GM18508 (cell line): ENCODE data around the gene ERC2.

Source experiments
- ATAC-seq: cut with Tn5 transposase; IDR thresholded peaks from one replicate; pipeline ENCODE4 v1.9.1; 2021; ENCODE audit warnings: moderate number of reproducible peaks; ENCODE audit not compliant: insufficient read depth, unreplicated experiment

The ERC2 gene

DNA sequence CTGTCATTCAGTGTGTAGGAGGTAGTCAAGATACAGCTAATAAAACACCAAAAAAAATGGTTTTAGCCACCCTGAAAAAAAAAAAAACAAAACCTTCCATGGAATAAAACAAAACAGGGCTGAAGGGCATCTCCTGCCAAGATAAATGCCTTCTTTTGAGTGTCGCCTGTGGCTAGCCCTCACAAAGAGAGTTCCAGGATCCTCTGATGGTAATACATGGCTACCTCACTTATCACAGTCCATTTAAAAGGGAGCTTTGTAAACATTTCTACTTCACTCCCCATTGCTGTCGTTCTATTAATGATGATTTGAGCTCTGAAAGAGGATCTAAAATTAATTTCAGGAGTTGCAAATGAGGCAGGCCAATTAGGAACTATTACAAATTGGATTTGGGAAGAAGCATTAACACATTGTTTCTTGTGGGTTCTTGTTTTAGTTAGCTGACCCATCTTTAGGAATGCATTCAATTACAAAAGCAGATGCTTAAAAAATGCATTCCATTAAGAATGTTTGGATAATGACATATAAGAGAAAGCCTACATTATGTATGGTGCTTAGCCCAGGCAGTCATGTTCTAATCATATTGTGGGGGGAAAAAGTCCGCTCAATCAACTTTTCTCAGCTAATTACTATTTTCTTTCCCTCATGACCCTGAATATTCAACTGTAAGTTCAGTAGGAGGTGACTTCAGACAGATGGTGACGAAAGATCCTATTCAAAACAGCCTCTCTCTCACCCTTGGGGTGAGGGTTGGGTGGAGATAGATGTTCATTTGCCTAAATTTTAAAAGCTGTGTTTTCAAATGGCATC is 726.0 kb downstream of the ERC2 start:
- no peak for ATAC-seq

DNA sequence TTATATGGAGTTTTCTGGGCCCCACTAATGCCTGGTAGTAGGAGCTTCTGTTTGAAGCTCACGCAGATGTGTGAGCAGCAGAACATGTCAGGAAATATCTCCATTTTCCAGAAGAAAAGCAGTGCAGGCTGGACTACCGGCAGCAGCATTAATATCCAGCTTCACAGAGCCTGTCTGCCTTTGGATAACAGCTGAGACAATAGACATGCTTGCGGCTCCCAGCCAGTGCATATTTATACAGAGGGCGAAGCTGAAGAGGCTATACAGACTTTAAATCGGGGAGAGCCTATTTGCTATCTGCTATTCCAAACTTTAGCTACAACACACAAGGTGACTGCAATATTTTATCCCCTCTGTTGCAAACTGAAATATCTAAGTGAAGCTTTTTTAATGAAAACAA is 731.1 kb downstream of the ERC2 start:
- no peak for ATAC-seq

DNA sequence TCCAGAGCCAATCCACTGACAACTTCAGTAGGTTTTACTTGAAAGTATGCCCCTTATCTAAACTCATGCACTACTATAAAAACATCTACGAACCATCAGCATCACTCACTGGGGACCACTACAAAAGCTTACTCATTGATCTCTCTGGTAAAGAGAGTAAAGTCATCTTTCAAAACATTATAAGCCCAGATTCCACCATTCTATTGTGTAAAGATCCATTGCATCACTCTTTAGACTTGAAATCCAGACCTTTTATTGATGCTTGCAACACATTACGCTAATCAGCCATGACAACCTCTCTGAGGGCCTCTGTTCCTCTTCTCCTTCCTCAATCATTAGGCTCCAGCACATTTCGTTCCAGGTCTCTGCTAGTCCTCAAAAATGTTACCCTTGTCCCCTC is 732.3 kb downstream of the ERC2 start:
- no peak for ATAC-seq

DNA sequence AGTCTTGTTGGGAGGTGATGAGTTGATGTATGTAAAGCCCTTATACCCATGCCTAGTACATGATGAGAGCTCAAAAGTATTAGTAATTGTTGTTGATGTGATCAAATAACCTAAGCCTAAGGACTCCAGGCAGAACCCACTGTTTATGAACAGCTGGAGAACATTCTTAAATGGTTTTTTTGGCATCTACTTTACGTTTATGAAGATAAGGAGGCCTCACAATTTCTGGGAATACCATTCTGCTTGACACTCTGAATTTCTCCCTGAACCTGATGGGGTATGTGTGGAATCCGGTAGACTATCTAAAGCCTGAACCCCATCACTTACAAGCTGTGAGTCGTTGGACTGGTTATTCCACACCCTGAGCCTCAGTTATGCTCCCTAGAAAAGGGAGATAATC is 736.5 kb downstream of the ERC2 start:
- ATAC-seq: no peak

DNA sequence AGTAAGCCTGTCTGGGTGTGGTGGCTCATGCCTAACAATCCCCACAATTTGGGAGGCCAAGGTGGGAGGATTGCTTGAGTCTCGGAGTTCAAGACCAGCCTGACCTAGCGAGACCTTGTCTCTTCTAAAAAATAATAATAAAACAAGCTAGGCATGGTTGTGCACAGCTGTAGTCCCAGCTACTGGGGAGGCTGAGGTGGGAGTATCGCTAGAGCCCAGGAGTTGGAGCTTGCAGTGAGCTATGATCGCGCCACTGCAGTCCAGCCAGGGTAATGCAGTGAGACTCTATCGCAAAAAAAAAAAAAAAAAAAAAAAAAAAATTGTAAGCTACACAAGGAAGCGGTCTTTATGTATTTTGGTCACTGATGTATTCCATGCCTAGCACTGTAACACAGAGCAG is 738.7 kb downstream of the ERC2 start:
- no peak for ATAC-seq

DNA sequence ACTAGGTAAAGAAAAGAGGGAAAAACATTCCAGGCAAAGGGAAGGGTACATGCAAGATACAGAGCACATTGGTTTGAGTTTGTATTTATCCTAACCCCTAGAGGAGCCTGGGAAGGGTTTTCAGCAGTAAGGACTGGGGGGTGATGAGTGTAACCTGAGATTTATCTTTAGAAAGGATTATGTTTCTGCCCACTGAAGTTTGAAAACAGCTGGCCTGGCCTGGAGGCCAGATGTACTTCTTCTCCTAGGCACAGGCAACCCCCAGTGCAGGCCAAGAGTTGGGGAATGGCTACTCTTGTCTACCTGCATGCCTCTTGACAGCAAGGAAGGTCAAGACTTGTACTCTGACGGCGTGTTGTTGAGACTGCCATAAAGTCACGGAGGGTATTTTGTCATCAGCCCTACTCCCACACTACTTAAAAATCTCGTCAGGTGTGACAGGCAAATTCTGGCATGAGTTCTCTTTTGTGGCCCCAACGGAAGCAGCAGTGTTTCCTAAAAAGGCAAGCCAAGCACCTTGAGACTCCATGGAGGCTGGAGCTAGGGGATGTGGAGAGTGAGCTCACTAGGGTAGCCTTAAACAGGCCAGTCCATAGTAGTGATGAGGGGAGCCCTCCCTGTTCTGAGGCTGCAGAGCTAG is 739.7 kb downstream of the ERC2 start:
- no peak for ATAC-seq

DNA sequence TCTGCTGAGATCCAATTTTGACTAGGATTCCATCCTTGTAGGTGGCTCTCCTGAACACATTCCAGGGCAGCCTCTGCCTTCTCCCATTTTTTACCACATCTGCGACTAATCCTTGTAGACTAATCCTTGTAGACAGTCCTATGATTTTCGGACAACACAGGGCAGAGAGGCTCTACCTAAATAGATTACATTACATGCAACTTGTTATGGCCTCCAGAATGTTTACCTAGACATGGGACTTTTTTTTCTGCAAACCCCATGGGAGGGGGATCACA is 741.8 kb downstream of the ERC2 start:
- ATAC-seq: no peak

DNA sequence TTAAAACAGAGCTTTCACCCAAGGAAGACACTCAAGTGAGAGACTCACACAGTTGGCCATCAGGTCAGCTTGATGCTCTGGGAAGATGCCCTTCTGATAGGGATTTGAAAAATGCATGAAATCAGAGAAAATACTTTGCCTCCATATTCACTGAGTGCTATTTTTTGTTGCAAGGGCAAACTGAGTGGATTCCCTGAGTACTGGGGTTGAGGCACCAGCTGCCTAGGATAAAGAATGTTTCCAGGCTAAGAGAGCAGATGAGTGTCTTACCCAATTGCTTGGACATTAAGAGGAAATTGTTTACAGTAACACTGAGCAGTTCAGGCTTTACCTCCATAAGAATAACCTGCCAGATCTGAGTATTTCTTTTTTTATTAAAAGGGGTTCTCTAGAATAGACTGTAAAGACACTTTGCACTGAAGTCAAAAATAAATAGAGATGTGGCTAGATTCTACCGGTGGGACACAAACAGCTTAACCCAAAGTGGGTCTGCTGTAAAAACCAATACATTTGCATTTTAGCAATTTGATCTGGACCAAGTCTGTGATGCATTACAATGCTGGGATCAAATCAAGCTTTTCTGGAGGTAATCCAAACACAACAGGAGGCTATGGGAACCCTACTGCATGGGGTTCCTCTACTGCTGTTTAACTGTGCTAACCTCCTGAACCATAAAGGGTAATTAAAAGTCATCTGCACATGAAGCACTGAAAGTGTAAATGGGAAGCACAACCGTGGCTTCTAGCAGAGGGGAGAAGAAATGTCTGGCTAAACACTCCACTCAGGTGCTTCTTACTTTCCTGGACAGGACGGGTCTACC is 742.4 kb downstream of the ERC2 start:
- ATAC-seq: no peak

DNA sequence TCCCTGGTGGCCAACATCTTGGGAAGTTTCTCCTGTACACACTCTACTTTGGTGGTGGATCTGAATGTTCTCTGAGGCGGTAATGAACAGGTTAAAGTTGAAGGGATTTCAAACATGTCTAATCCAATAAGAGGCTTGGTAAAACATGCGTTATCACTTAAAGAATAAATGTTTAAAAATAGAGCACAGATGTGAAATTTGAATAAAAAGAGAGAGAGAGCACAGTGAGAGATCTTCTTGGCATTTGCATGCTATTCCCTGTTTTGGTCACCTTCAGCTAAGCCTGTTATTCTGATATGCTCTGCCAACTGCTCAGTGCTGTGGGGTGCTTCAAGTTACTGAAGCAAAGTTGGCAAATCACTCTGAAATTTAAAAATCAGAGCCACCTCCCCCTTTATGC is 743.4 kb downstream of the ERC2 start:
- ATAC-seq: no peak

DNA sequence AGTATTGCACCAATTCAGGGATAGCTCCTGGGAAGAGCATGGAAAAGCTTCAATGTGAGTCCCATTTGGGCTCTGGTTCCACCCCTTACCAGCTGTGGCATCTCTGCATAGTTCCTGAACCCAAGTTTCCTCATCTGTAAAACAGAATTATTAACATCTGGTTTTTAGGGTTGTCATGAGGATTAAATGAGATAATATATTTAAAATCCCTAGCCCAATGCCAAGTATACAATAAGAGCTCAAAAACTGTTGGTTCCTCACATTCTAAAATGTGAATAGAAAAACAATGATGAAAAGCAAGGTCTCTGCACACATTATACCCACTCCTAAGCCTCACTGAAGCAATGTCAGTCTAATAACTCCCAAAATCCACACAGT is 743.9 kb downstream of the ERC2 start:
- no peak for ATAC-seq

DNA sequence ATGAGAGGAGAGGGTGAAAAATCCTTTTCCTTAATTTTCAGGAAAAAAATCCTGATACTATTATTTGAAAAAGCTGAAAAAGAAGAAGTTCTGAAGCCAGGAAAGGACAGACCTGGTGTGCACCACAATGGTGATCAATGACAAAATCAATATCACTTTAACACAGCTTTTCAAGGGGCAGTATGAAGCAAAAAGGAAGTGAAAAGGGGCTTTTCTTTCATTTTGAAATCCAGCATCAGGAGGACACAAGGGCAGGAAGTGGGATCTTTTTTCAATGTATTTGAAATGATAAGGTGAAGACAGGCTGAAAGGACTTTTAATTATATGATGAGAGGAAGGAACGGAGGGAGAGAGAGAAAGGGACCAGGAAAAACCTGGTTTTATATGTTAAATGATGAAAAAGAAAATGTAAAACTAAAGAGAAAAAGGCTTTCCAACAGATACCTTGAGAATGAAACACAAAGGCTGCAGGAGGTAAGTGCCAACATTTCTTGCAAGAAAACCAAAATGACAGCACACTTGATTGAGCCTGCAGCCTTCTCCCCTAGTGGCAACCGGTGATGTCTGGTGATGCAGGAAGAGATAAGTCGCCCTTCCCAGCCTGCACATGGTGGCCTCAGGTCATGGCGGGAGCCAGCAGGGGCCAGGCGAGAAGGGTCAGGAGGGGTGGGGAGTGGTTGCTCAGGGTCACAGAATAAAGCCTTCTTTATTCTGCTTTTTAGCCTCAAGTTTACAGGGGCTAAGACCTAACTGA is 744.4 kb downstream of the ERC2 start:
- ATAC-seq: no peak

DNA sequence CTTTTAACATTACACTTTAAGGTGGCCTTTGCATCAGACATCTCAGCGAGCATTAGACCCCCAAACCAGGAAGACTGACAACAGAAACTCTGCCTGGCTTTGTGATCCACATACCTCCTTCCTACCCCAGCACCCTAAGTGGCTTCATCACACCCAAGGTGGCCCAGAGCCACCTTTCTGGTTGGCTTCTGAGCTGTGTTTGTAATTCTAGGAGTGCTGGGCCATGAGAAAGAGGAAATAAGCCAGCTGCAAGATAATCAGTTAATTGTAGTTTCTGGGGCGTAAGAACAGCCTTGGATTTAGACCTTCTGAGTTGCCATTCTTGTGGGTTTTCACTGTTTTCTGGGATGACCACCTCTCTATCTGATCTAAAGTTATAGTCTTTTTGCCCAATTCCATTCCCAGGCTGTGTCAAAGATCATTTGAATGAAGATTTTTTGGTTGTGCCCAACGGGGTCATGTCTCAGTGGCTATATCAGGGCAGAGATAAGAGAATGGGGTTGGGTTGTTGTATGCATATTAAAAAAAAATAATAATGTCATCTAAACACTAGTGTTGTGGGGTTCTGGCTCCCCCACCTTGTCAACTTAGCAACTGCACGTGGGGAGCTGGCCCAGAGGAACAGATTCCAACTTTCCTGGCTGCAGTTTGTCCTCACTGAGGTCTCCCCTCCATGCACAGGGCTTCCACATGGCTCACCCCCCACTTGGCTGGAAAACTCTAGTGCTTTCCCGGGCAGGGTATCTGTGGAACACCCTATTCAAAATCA is 746.4 kb downstream of the ERC2 start:
- ATAC-seq: no peak

DNA sequence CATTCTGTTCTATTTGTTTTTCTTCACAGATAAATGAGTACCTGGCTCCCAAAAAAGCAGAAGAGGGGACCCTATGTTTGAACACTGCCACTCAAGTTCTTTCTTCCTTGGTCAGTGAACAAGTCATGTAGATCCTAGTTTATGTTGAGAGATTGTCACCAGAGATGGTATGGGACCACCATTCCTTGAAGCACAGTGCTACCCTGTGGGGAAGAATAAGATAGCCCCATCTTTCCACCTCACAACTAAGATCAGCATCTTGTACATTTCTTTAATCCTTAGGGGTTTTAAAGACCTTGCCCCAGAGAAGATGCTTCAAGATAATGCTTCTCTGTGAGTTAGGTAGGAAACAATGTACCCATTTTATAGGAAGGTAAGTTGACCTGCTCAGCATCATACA is 747.7 kb downstream of the ERC2 start:
- ATAC-seq: no peak

DNA sequence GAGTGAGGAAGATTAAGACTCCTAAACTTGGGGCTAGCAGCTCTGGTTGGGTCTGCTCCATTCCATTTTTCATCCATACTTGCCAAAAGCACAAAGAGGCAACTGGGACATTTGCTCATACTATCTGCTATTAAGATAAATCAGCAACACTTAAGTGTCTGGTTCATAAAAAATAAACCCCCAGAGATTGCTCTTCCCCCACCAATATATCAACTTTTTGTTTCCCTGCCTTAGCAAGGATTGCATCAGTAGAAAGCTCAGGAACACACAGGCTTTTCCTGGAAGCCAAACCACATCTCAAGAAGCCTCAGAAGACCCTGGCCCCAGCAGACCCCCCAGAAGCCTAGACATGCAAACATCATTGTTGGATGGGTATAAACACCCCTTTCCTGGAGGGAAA is 748.8 kb downstream of the ERC2 start:
- ATAC-seq: no peak

DNA sequence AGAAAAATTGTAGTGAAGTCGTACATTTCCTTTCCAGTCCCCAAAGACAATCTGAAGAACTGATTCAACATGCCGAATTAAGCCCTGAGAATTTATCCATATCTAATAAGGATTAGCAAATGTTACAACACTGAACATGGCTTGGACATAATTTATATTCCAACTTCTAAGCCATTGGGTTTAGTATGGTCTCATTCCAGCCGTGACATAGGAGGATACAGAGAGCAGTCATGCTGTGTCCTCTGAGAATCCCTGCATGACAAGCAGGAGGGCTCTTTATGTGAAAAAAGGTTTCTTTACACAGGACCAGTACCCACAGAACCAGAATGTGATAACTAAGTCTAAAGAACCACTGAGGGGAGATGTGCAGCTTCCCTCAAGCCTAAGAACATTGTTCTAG is 749.3 kb downstream of the ERC2 start:
- ATAC-seq: no peak

DNA sequence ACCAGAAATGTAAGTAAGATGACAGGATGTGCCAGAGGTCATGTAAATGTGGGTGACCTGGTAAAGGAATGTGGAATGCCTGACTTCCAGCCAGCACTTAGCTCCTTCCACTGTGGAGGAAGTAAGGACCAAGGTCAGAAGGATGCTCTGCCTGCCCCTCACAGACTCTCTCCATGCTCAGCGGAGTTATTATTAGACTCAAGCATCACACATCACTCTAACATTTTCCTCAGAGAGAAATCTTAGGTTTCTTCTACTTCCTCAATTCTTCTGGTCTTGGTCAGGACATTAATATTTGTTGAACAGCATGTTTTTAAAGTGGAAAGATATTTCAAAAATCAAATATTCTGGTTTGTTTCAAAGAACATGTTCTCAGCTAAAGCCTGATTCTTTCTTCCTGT is 749.7 kb downstream of the ERC2 start:
- no peak for ATAC-seq

DNA sequence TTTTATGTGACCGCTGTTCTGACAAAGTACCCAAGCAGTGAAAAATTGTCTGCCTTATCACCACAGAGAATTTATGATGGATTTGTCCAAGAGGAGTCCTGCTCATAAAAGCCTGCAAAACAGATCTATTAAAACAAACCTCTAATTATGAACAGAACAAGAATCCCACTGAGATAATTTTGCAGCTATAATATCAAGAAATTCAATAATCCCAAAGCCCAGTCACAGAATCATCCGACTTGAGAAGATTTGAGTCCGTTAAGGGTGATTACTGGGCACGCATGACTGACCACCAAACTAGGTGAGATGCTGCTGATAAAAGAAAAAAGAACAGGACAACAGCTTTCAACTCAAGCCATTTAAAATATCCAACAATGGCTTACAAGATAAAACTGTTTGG is 750.2 kb downstream of the ERC2 start:
- ATAC-seq: no peak

DNA sequence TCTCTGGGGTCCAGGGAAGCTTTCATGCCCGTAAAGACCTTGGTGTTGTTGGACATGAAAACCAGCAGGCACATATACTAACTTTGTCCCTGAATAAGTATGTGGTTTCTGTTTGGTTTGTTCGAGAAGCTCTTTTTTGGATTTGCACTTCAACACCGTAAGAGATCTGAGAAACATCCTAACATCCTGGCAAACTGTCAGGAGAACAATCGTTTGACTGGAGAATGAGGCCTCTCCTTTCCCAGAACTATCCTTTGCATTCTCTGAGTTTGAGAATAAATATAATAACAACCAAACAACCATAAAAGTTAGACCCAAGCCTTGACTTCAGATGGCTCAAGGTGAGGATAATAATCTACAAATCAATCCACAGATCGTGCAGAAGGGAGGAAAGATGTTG is 750.8 kb downstream of the ERC2 start:
- no peak for ATAC-seq

DNA sequence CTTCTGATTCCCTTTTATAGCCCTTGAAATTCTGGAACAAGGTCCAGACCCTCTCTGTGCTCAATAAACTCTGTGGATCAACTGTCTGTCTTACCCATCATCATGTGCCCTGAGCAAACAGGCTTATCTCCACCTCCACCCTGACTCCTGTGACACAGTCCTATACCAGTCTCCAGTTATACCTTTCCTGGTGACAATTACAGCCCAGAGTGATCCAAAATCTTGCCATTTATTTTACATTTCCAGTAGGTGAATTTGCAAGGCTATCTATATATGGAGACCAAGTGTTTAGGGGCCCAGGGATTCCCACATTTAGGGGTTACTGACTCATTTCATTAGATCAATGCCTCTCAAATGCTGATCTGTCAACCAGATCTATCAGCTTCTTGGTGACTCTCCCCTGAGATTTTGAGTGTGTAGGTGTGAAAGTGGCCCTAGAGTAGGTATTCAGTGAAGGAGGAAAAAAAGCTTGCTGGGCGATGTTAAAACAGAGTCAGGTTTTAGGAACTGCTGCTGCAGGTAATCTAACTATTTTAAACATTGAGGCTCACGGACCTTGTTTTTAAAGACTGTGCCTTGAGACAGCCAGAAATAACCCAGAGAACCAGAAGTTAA is 751.5 kb downstream of the ERC2 start:
- no peak for ATAC-seq

DNA sequence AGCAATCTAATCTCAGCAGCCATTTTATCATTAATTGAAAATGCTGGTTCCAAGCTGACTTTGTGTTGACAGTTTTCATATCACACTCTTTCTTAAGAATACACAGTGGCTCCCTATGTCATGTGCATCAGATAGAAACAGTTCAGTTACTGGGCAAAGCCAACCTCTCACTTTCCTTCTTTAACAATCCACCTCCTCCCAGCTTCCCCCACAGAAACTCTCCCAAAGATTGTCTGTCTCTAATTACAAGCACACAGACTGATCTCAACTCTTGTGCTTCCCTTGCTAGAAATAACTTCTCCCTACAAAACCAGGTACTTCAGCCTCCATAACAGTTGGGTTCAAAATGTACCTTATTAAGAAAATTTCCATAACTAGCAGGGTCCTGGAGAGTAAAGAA is 752.2 kb downstream of the ERC2 start:
- ATAC-seq: no peak
